ENCODE measurements around the gene SCYL2.

- TF ChIP-seq ZBTB7A (IDR thresholded peaks at IDR 0.05; ENCODE audit: low read depth) (no peak), TAF1 (IDR thresholded peaks at IDR 0.05; ENCODE audit: low read depth) (no peak), USF1 (IDR thresholded peaks at IDR 0.05) (no peak), MAX (IDR thresholded peaks at IDR 0.05) (no peak), CEBPB (IDR thresholded peaks at IDR 0.05) (no peak), REST (IDR thresholded peaks at IDR 0.05; ENCODE audit: low read depth) (no peak), TCF12 (IDR thresholded peaks at IDR 0.05; ENCODE audit: low read depth) (no peak), EGR1 (IDR thresholded peaks at IDR 0.05) (no peak), RAD21 (IDR thresholded peaks at IDR 0.05; ENCODE audit: low read depth) (no peak), EP300 (IDR thresholded peaks at IDR 0.05; ENCODE audit: borderline replicate concordance) (no peak), TEAD4 (IDR thresholded peaks at IDR 0.05) (no peak)
Measured at GRCh38 chr12:100372853-100373640, 106.1 kb downstream of the SCYL2 start.
